PFSK-1 (cell line): ENCODE results near the gene UBE2I.

ENCODE experiments used
- FOXP2 ChIP-seq: optimal IDR thresholded peaks from 2 replicates; pipeline ENCODE3; 2011; ENCODE audit warnings: borderline replicate concordance, control low read depth, inconsistent platforms; ENCODE audit not compliant: insufficient read depth; ENCODE audit errors: extremely low read length, extremely low read depth
- POLR2AphosphoS5 ChIP-seq: IDR thresholded peaks from 2 replicates; pipeline ENCODE4 v1.6.1; 2012; ENCODE audit warnings: low read depth, mild to moderate bottlenecking, control low read depth, low read length, moderate library complexity
- REST ChIP-seq, 2 experiments: IDR thresholded peaks; 2 replicates each; pipeline versions ENCODE4 v1.6.1 to v1.8.0; 2011 to 2012; ENCODE audit warnings: low read depth in 2 of 2, low read length in 2 of 2, control low read depth in 1 of 2, inconsistent platforms in 1 of 2, mild to moderate bottlenecking in 1 of 2, moderate library complexity in 1 of 2; ENCODE audit not compliant: insufficient read depth in 1 of 2
- SIN3A ChIP-seq: IDR thresholded peaks from 2 replicates; pipeline ENCODE4 v1.6.1; 2012; ENCODE audit warnings: mild to moderate bottlenecking, low read length, moderate library complexity, borderline replicate concordance; ENCODE audit not compliant: insufficient read depth
- TAF1 ChIP-seq: IDR thresholded peaks from 2 replicates; pipeline ENCODE4 v1.6.1; 2012; ENCODE audit warnings: low read length, control low read depth, borderline replicate concordance; ENCODE audit not compliant: insufficient read depth

Gene UBE2I

GRCh38 chr16:1363501-1364041, 54.1 kb downstream of the UBE2I start:
- TF ChIP-seq FOXP2 (peak; percentile 17), TAF1 (no peak)

- no peak for TF ChIP-seq SIN3A
- TF ChIP-seq POLR2AphosphoS5, result no peak
- no peak for TF ChIP-seq REST (IDR thresholded peaks at IDR 0.05; ENCODE audit: insufficient read depth in 1 of 2, low read depth in 2 of 2, low read length in 2 of 2)
- no peak for TF ChIP-seq FOXP2
- TF ChIP-seq TAF1, result no peak
Observed at GRCh38 chr16:1364510-1364909, 55.1 kb downstream of the UBE2I start.

GRCh38 chr16:1366060-1366711, 56.8 kb downstream of the UBE2I start:
- TF ChIP-seq SIN3A (no peak), REST (IDR thresholded peaks at IDR 0.05; ENCODE audit: insufficient read depth in 1 of 2, low read depth in 2 of 2, low read length in 2 of 2) (no peak), FOXP2 (no peak), POLR2AphosphoS5 (no peak), TAF1 (no peak)

GRCh38 chr16:1366712-1367299, 57.4 kb downstream of the UBE2I start:
- TF ChIP-seq FOXP2 (no peak), TAF1 (no peak), REST (IDR thresholded peaks at IDR 0.05; ENCODE audit: insufficient read depth in 1 of 2, low read depth in 2 of 2, low read length in 2 of 2) (no peak), SIN3A (no peak), POLR2AphosphoS5 (no peak)

GRCh38 chr16:1367486-1368174, 58.2 kb downstream of the UBE2I start:
- TF ChIP-seq FOXP2 (no peak), TAF1 (no peak), SIN3A (no peak), REST (IDR thresholded peaks at IDR 0.05; ENCODE audit: insufficient read depth in 1 of 2, low read depth in 2 of 2, low read length in 2 of 2) (no peak), POLR2AphosphoS5 (no peak)
